Central memory CD8-positive, alpha-beta T cell (primary cell): ENCODE results near the gene PRSS33.

ENCODE experiments used
- ATAC-seq: fragments of 150-1000 bp; cut with Tn5 transposase; replicated peaks from 2 replicates; pipeline ENCODE4 v1.10.0; 2022; ENCODE audit warnings: mild to moderate bottlenecking, moderate FRiP score, moderate number of reproducible peaks; ENCODE audit not compliant: poor library complexity, severe bottlenecking; ENCODE audit errors: extremely low read depth
- DNase-seq, 2 donors: peaks; one replicate each; pipeline ENCODE4 v3.0.0; 2021; ENCODE audit warnings: low spot score in 2 of 2
- H3K27ac Mint-ChIP-seq: one replicate; pipeline ENCODE4 v1.8.0; 2022; ENCODE audit warnings: low read depth, mild to moderate bottlenecking, moderate library complexity, mixed read lengths
- H3K27me3 Mint-ChIP-seq: one replicate; pipeline ENCODE4 v1.8.0; 2022; ENCODE audit warnings: mixed read lengths
- H3K36me3 Mint-ChIP-seq: one replicate; pipeline ENCODE4 v1.8.0; 2022; ENCODE audit warnings: mild to moderate bottlenecking, moderate library complexity, mixed read lengths; ENCODE audit not compliant: insufficient read depth
- H3K4me1 Mint-ChIP-seq: one replicate; pipeline ENCODE4 v1.8.0; 2022; ENCODE audit warnings: mixed read lengths
- H3K4me3 Mint-ChIP-seq: one replicate; pipeline ENCODE4 v1.8.0; 2022; ENCODE audit warnings: mild to moderate bottlenecking, moderate library complexity, mixed read lengths
- H3K9me3 Mint-ChIP-seq: one replicate; pipeline ENCODE4 v1.8.0; 2022; ENCODE audit warnings: mixed read lengths

PRSS33 gene

DNA sequence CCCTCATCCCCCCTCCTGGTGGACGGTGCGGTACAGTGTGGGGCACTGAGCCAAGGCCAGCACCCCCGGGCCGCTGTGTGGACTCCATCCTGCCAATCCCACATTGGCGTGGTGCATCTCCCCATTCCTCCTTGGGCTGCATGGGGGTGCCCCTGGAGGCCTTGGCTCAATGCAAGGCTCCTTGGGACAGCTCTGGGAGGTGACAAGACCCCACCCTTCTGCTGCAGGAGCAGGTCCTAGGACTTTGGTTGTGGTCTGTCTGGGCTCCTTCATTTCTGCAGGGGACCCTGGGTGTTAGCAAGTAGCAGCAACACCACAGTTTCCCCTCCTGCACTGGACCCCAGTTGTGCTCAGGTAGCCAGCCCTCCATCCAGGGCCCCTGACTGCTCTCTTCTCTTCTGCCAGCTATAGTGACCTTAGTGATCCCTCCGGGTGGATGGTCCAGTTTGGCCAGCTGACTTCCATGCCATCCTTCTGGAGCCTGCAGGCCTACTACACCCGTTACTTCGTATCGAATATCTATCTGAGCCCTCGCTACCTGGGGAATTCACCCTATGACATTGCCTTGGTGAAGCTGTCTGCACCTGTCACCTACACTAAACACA is 31.0 kb upstream of the PRSS33 start:
- Mint-ChIP-seq H3K9me3 (no peaks in the 10 kb centered on the region), H3K36me3 (no peaks in the 10 kb centered on the region), H3K27ac (no peak overlapping the region), H3K27me3 (no peaks in the 10 kb centered on the region), H3K4me1 (no peaks in the 10 kb centered on the region), H3K4me3 (peak overlapping the region; percentile 48)
- ATAC-seq (no peak), DNase-seq (no peak)

- Mint-ChIP-seq H3K4me3 (peak overlapping the region; percentile 61), H3K4me1 (no peaks in the 10 kb centered on the region), H3K27ac (peak overlapping the region; percentile 61), H3K9me3 (no peaks in the 10 kb centered on the region), H3K27me3 (no peaks in the 10 kb centered on the region), H3K36me3 (no peaks in the 10 kb centered on the region)
- DNase-seq (no peak), ATAC-seq (peak; percentile 38)
Measured at GRCh38 chr16:2817340-2818271, 30.2 kb upstream of the PRSS33 start.

GRCh38 chr16:2816751-2817339 is 29.5 kb upstream of the PRSS33 start, which contains the start of gene PRSS21:
PRSS21 (plus strand) TSS chr16:2817237; CDS start chr16:2817269, 32 bp downstream.
- Mint-ChIP-seq H3K4me3 (peak within 1 kb of the TSS; percentile 61), H3K36me3 (no peaks in the 10 kb centered on the region), H3K4me1 (no peaks in the 10 kb centered on the region), H3K27ac (peak within 1 kb of the TSS; percentile 65), H3K27me3 (peaks cover under 1% of the 10 kb centered on the region), H3K9me3 (no peaks in the 10 kb centered on the region)
- DNase-seq (peak in 1 of 2 donors; percentile 31), ATAC-seq (peak; percentile 62)

- H3K4me3 Mint-ChIP-seq: no peak overlapping the region
- no peak for ATAC-seq
- no peak overlapping the region for H3K27ac Mint-ChIP-seq
- no peaks in the 10 kb centered on the region for H3K9me3 Mint-ChIP-seq
- H3K27me3 Mint-ChIP-seq: peaks cover 16% of the 10 kb centered on the region
- no peak for DNase-seq
- H3K4me1 Mint-ChIP-seq: no peaks in the 10 kb centered on the region
- no peaks in the 10 kb centered on the region for H3K36me3 Mint-ChIP-seq
Measured at GRCh38 chr16:2815299-2815771, 28.0 kb upstream of the PRSS33 start.

DNA sequence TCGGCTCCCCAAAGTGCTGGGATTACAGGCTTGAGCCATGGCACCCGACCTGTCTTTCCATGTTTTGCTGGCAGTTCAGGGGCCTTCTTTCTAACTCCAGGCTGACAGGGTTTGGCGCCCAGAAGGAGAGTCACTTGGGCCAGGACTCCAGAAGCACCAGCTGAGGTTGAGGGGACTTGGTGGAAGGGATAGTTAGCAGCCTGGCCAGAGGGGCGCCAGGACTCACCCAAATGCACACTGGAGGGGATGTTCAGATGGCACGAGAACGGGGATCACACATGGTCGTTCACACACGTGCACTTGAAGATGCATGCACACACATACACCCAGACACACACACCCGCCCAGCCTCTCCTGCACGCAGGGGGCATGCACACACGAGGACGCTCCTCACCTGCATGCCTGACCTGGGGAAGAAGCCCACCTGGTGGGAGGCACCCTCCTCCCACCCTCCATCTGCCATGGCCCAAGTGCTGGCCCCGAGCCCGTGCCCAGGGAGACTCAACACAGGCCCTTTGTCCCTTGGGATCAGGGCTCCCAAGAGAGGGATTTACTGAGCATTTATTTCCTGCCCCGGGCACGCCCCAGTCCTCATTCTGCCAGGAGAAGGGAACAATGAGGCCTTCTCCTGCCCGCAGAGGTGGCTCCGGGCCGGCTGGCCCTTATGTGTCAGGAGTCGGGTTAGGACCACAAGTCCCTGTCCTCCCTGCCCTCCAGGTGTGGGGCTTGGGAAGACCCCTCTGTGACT is 27.4 kb upstream of the PRSS33 start:
- DNase-seq (no peak), ATAC-seq (no peak)
- Mint-ChIP-seq H3K36me3 (no peaks in the 10 kb centered on the region), H3K27me3 (peaks cover 22% of the 10 kb centered on the region), H3K27ac (no peak overlapping the region), H3K9me3 (no peaks in the 10 kb centered on the region), H3K4me3 (no peak overlapping the region), H3K4me1 (no peaks in the 10 kb centered on the region)

DNA sequence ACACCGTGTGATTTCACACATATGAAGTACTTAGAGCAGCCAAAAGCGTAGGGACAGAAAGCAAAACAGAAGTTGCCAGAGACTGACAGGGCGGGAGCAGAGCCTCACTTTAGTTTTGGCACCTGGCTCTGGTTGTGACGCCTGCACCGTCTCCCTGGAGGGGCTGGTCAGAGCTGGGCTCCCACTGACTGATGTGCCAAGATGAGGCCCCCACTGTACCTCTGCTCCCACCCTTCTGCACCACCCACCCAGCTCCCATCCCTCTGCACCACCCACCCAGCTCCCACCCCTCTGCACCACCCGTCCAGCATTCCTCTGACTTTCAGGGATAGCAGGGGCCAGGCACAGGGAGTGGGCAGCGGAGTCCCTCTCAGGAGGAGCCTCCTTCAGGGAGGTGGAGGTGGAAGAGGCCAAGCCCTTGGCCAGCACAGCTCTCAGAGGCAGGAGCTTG is 26.4 kb upstream of the PRSS33 start:
- H3K9me3 Mint-ChIP-seq: no peaks in the 10 kb centered on the region
- no peak overlapping the region for H3K27ac Mint-ChIP-seq
- H3K4me1 Mint-ChIP-seq: no peaks in the 10 kb centered on the region
- no peak overlapping the region for H3K4me3 Mint-ChIP-seq
- H3K36me3 Mint-ChIP-seq: no peaks in the 10 kb centered on the region
- no peak for ATAC-seq
- peaks cover 31% of the 10 kb centered on the region for H3K27me3 Mint-ChIP-seq
- no peak for DNase-seq

- no peaks in the 10 kb centered on the region for H3K9me3 Mint-ChIP-seq
- ATAC-seq (no peak), DNase-seq (no peak)
- no peaks in the 10 kb centered on the region for H3K36me3 Mint-ChIP-seq
- peaks cover 51% of the 10 kb centered on the region for H3K27me3 Mint-ChIP-seq
- H3K27ac Mint-ChIP-seq: no peak overlapping the region
- H3K4me3 Mint-ChIP-seq: no peak overlapping the region
- no peaks in the 10 kb centered on the region for H3K4me1 Mint-ChIP-seq
Measured at GRCh38 chr16:2811703-2812471, 24.5 kb upstream of the PRSS33 start.

GRCh38 chr16:2810651-2811050 is 23.3 kb upstream of the PRSS33 start:
- no peak for ATAC-seq
- peaks cover 63% of the 10 kb centered on the region for H3K27me3 Mint-ChIP-seq

GRCh38 chr16:2809149-2809760 is 21.9 kb upstream of the PRSS33 start:
- ATAC-seq: no peak
- peaks cover 2% of the 10 kb centered on the region for H3K36me3 Mint-ChIP-seq
- no peaks in the 10 kb centered on the region for H3K4me1 Mint-ChIP-seq
- H3K9me3 Mint-ChIP-seq: no peaks in the 10 kb centered on the region
- H3K27me3 Mint-ChIP-seq: peaks cover 73% of the 10 kb centered on the region
- no peak for DNase-seq
- no peak overlapping the region for H3K27ac Mint-ChIP-seq
- no peak overlapping the region for H3K4me3 Mint-ChIP-seq

More at GRCh38 chr16:2810651-2811050, 23.3 kb upstream of the PRSS33 start:
- Mint-ChIP-seq H3K36me3 (peaks cover 2% of the 10 kb centered on the region), H3K9me3 (no peaks in the 10 kb centered on the region), H3K4me1 (no peaks in the 10 kb centered on the region), H3K4me3 (no peak overlapping the region), H3K27ac (no peak overlapping the region)
- DNase-seq: no peak

DNA sequence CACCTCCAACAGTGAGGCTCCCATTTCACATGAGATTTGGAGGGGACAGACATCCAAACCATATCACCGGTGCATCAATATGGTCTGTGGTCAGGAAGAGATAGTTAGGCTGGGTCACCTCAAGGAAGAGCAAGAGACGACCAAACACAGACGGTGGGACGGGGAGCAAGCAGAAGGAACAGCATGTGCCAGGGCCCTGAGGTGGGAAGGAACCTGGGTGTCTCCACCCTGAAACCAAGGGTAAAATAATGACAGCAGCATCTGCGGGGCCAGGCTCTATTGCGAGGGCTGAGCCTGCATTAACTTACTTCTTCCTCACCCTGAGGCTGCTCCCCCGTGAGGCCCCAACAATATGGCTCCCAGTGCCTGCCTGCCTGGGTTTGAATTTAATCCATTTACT is 20.8 kb upstream of the PRSS33 start:
- DNase-seq: no peak
- no peak overlapping the region for H3K4me3 Mint-ChIP-seq
- H3K36me3 Mint-ChIP-seq: peaks cover 2% of the 10 kb centered on the region
- peaks cover 5% of the 10 kb centered on the region for H3K9me3 Mint-ChIP-seq
- no peaks in the 10 kb centered on the region for H3K4me1 Mint-ChIP-seq
- no peak overlapping the region for H3K27ac Mint-ChIP-seq
- H3K27me3 Mint-ChIP-seq: peaks cover 73% of the 10 kb centered on the region
- no peak for ATAC-seq

DNA sequence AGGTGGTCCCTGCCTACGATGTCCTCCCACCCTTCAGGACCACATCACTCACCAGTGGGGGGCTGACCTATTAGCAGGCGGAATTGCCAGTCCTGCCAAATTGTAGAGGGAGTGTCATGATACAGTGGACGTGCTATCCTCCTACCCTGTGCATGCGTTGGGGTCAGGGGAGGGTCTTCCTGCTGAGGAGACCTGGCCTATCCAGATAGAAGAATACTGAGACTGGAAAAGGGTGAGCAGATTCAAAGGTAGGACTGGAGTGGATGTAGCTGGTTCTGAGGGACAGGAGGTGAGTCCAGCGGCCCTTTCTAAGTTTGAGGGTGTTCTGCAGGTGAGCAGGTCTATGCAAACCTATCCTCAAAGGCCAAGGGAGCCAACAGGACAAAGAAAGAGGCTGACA is 18.9 kb upstream of the PRSS33 start:
- Mint-ChIP-seq H3K27me3 (peaks cover 67% of the 10 kb centered on the region), H3K4me1 (no peaks in the 10 kb centered on the region), H3K9me3 (peaks cover 5% of the 10 kb centered on the region), H3K4me3 (no peak overlapping the region), H3K27ac (no peak overlapping the region), H3K36me3 (peaks cover 2% of the 10 kb centered on the region)
- no peak for ATAC-seq
- DNase-seq: no peak
